Stimulated activated CD8-positive, alpha-beta memory T cell treated with anti-CD3 and anti-CD28 coated beads, Interleukin-7, amount 100 ng/mL, for 1 hour (primary cell): ENCODE measurements around the gene GOLGA8A.
"Not testable (repeated sequence)": the region's sequence is repeated elsewhere in the genome, so short reads cannot be mapped to it uniquely, and the experiment has no call there.

Experiments used
- DNase-seq, 2 donors: peaks; one replicate each; pipeline ENCODE4 v3.0.0-alpha.2; 2020; ENCODE audit warnings: low read depth in 2 of 2

The GOLGA8A gene

DNA sequence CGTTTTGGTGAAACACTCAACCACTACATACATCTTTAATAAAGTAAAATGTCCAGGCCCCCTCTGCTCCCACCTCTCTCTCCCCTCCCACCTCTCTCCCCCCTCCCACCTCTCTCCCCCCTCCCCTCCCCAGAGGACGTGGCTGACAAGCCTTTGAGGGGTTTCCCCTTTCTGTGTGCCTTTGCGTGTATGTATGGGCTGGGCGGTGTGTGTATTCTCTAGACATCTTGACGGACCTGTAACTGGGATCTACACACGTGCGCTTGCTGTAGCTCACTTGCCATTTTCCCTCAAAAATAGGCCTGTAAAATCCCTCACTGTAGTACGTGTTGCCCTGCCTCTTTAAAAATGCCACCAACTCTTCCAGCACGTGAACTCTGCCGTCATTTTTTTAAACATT is 28.6 kb downstream of the GOLGA8A start:
- not testable (repeated sequence) for DNase-seq

DNA sequence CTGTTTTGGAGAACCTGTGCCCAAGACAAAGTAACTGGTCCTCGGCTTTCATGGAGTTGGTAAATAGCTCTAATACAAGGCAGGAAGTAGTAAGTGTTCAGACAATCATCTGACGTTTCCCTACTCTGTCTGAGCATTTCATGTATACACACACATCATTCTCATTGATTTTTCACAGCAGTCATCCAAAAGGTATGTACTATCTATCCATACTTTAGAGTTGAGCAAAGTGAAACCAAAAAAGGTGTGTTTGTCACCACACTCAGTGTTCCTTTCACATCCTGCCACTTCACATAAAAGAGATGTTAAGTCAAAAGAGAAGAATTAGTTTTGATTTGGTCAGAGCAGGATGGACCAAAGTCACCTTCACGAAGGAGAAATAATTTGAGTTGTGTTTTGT is 33.7 kb downstream of the GOLGA8A start:
- not testable (repeated sequence) for DNase-seq

DNA sequence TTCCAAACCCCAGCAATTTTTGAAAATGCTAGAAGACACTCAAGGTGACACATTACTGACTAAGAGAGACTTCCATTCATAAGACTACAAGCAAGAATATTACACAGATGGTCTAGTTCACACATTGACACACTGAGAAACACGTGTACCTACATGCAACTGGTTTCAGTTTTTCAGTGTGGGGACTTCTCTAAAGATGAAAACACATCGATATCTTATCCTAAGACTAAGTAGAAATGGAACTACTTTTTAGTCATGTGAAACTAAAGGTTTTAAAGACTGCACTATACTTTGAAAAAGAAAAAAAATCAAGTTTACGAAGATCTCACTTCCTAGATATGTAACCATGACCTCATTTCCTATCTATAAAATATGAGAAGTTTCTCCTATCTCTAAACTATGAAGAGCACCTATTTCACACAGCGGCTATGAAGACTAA is 34.4 kb downstream of the GOLGA8A start:
- not testable (repeated sequence) for DNase-seq

- DNase-seq = not testable (repeated sequence)
Measured at GRCh38 chr15:34397637-34398259, 39.9 kb downstream of the GOLGA8A start.

DNA sequence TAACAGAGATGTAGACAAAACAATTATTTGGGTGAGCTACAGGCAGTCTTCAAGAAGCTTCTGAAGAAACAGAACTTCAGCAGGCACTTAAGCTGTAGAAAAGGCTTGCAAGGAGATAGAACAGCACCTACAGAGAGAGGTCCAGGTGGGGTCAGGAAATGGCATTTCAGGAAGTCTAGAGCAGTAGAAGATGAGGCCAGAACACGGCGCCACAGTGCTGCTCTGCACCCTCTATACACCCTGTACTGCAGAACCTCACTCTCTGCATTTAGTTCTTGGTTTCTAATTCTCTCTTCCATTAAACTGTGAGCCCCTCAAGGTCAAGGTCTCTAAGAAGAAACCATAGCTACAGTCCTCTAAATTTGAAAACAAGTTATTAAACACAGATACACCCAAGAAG is 44.6 kb downstream of the GOLGA8A start:
- not testable (repeated sequence) for DNase-seq

DNA sequence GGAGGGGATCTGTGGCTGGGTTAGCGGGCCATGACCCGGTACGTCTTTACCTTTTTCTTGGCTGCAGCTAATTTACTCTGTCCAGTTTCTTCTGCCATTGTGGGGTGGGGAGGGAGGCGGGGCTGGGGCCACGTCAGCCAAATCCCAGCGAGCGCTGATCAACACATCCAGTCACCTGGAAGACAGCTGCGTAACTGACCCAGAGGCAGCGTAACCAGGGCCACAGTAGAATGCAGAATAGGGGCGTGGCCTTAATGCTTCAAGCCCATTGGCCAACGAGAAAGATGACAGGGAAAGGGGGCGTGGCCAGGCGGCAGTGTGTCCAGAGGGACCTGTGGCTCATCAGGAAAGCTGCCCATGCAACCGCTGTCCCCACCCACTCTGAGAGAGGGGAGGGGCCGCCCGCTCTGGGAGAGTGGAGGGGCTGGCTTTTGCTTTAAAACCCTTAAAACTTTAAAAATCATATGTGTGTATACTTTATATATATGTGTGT is 48.0 kb downstream of the GOLGA8A start:
- not testable (repeated sequence) for DNase-seq
